Hepatocyte (in vitro differentiated cells): Measurements from ENCODE around the gene CDH4.

Source experiments
- CTCF ChIP-seq: fragments of 200-600 bp; sonication (generic); IDR thresholded peaks from 2 replicates; pipeline ENCODE4 v1.5.1; 2016; ENCODE audit warnings: antibody characterized with exemption, mild to moderate bottlenecking; ENCODE audit not compliant: poor library complexity
- EZH2 ChIP-seq: fragments of 200-600 bp; sonication (generic); IDR thresholded peaks from 2 replicates; pipeline ENCODE4 v1.6.1; 2016; ENCODE audit warnings: antibody characterized with exemption, mild to moderate bottlenecking, borderline replicate concordance
- EZH2phosphoT487 ChIP-seq: fragments of 200-600 bp; sonication (generic); IDR thresholded peaks from one replicate; pipeline ENCODE4 v1.6.1; 2018; ENCODE audit warnings: antibody characterized with exemption, mild to moderate bottlenecking, low read depth, moderate library complexity; ENCODE audit not compliant: unreplicated experiment, severe bottlenecking

GRCh38 chr20:61441537-61441936 lies 189.5 kb downstream of the CDH4 start:
- no peak for TF ChIP-seq CTCF
- no peak for TF ChIP-seq EZH2
- no peak for TF ChIP-seq EZH2phosphoT487
